Ishikawa (cell line): ENCODE data around the gene SDK1.

Experiments
- EP300 ChIP-seq: IDR thresholded peaks from 2 replicates; pipeline ENCODE4 v1.6.1; 2012; ENCODE audit warnings: borderline replicate concordance
- TCF12 ChIP-seq: IDR thresholded peaks from 2 replicates; pipeline ENCODE4 v1.6.1; 2012; ENCODE audit warnings: low read depth
- ZBTB7A ChIP-seq: IDR thresholded peaks from 2 replicates; pipeline ENCODE4 v1.6.1; 2012; ENCODE audit warnings: low read depth
- TF ChIP-seq, protein P1 (sequence below): IDR thresholded peaks from 2 replicates; pipeline ENCODE4 v1.6.1; 2012
- TF ChIP-seq, protein P2 (sequence below): IDR thresholded peaks from 2 replicates; pipeline ENCODE4 v1.6.1; 2012; ENCODE audit warnings: low read depth, mild to moderate bottlenecking

DNA sequence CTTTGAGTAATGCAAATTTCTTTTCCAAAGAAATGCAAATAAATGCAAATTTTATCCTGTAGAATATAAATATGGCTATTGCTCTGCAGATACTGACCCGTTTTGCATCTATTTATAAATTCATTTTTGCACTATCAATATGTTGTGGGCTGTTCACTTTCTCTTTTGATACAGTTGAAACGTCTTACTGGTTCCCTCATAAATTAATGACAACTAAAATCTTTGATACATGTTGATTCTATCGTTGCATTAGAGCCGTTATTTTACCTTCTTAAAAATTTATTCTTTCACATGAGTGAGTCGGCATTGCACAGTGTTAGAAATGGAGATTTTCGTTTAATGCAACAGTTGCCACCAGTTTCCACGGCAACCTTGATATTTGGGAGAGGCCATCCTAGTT lies 691.8 kb downstream of the SDK1 start:
- TF ChIP-seq, protein P1, sequence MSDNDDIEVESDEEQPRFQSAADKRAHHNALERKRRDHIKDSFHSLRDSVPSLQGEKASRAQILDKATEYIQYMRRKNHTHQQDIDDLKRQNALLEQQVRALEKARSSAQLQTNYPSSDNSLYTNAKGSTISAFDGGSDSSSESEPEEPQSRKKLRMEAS: no peak
- TF ChIP-seq TCF12: no peak
- no peak for TF ChIP-seq ZBTB7A
- TF ChIP-seq, protein P2, sequence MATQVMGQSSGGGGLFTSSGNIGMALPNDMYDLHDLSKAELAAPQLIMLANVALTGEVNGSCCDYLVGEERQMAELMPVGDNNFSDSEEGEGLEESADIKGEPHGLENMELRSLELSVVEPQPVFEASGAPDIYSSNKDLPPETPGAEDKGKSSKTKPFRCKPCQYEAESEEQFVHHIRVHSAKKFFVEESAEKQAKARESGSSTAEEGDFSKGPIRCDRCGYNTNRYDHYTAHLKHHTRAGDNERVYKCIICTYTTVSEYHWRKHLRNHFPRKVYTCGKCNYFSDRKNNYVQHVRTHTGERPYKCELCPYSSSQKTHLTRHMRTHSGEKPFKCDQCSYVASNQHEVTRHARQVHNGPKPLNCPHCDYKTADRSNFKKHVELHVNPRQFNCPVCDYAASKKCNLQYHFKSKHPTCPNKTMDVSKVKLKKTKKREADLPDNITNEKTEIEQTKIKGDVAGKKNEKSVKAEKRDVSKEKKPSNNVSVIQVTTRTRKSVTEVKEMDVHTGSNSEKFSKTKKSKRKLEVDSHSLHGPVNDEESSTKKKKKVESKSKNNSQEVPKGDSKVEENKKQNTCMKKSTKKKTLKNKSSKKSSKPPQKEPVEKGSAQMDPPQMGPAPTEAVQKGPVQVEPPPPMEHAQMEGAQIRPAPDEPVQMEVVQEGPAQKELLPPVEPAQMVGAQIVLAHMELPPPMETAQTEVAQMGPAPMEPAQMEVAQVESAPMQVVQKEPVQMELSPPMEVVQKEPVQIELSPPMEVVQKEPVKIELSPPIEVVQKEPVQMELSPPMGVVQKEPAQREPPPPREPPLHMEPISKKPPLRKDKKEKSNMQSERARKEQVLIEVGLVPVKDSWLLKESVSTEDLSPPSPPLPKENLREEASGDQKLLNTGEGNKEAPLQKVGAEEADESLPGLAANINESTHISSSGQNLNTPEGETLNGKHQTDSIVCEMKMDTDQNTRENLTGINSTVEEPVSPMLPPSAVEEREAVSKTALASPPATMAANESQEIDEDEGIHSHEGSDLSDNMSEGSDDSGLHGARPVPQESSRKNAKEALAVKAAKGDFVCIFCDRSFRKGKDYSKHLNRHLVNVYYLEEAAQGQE: no peak
- TF ChIP-seq EP300: no peak
